KOPT-K1 (cell line): Measurements from ENCODE around the gene LEF1.

Experiments
- H3K27ac ChIP-seq: fragments of 200-600 bp; sonication (generic); 2 replicates; pipeline ENCODE4 v1.5.1; 2016; ENCODE audit warnings: antibody characterized with exemption, mild to moderate bottlenecking, low read depth, low read length; ENCODE audit not compliant: poor library complexity, severe bottlenecking
- H3K36me3 ChIP-seq: fragments of 200-600 bp; sonication (generic); 2 replicates; pipeline ENCODE4 v1.5.1; 2017; ENCODE audit warnings: antibody characterized with exemption, mild to moderate bottlenecking, low read length, moderate library complexity; ENCODE audit not compliant: insufficient read depth
- H3K9me3 ChIP-seq: fragments of 200-600 bp; sonication (generic); 2 replicates; pipeline ENCODE4 v1.5.1; 2017; ENCODE audit warnings: antibody characterized with exemption, low read length, mild to moderate bottlenecking; ENCODE audit not compliant: insufficient read depth, poor library complexity, severe bottlenecking

The LEF1 gene

DNA sequence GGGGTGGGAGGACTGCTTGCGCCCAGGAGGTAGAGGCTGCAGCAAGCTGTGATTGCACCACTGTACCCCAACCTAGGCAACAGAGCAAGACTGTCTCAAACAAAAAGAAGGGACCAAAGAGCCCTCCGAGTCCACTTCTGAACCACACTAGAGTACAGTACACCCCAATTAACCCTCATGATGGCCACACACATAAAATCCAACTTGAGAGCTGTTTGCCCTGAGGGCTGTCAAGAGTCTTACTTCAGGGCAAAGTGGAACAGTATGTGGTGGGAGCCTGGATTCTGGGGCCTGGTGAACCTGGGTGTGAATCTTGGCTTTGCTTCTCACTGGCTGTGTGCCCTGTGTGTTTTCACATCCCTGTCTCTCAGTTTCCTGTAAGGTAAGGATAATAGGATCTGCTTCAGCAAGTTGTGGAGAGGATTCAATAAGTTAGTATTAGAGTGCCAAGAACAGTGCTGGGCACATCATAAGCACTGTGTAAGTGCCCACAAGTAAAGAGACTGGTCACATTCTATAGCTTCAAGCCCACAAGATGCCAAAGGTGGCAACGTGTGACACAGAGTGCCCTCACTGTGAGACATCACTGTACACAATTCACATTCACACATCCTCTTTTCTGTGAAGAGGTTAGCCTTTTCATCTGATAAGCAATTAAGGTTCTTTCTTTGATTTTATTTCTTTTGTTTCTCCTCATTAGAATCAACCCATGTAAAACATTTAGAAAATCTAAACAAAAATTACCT lies 52.1 kb downstream of the LEF1 start:
- Histone ChIP-seq H3K9me3 (no peaks in the 10 kb centered on the region), H3K27ac (peak overlapping the region; percentile 49), H3K36me3 (peaks cover 88% of the 10 kb centered on the region)

GRCh38 chr4:108115168-108115526 lies 53.6 kb downstream of the LEF1 start:
- Histone ChIP-seq H3K36me3 (peaks cover 88% of the 10 kb centered on the region), H3K27ac (peak overlapping the region; percentile 49), H3K9me3 (no peaks in the 10 kb centered on the region)

GRCh38 chr4:108114503-108114902 lies 54.2 kb downstream of the LEF1 start:
- H3K9me3 ChIP-seq: no peaks in the 10 kb centered on the region
- H3K36me3 ChIP-seq: peaks cover 89% of the 10 kb centered on the region
- H3K27ac ChIP-seq: peak overlapping the region; percentile 6

- peaks cover 88% of the 10 kb centered on the region for H3K36me3 ChIP-seq
- H3K9me3 ChIP-seq: no peaks in the 10 kb centered on the region
- peak overlapping the region; percentile 89 for H3K27ac ChIP-seq
Measured at GRCh38 chr4:108113229-108113628, 55.5 kb downstream of the LEF1 start.

DNA sequence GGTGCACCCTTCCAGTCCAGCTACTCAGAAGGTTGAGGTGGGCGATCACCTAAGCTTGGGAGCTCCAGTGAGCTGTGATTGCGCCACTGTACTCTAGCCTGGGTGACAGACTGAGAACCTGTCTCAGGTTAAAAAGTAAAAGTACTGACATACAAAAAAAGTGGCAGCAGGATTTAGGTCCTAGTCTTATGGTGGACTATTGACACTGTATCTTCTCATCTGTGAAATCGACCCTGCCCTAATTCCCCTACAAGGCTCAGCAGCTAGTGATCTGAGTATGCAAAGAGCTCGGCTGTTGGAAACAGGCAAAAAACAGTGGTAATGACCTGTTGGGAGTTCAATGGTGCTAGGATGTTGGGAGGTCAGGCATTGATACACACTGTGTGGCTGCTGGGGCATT lies 57.0 kb downstream of the LEF1 start:
- peaks cover 82% of the 10 kb centered on the region for H3K36me3 ChIP-seq
- H3K9me3 ChIP-seq: no peaks in the 10 kb centered on the region
- peak overlapping the region; percentile 89 for H3K27ac ChIP-seq

- Histone ChIP-seq H3K27ac (peak overlapping the region; percentile 89), H3K36me3 (peaks cover 82% of the 10 kb centered on the region), H3K9me3 (no peaks in the 10 kb centered on the region)
Measured at GRCh38 chr4:108110450-108110849, 58.3 kb downstream of the LEF1 start.

GRCh38 chr4:108109997-108110416 lies 58.7 kb downstream of the LEF1 start:
- Histone ChIP-seq H3K27ac (peak overlapping the region; percentile 89), H3K36me3 (peaks cover 82% of the 10 kb centered on the region), H3K9me3 (no peaks in the 10 kb centered on the region)

DNA sequence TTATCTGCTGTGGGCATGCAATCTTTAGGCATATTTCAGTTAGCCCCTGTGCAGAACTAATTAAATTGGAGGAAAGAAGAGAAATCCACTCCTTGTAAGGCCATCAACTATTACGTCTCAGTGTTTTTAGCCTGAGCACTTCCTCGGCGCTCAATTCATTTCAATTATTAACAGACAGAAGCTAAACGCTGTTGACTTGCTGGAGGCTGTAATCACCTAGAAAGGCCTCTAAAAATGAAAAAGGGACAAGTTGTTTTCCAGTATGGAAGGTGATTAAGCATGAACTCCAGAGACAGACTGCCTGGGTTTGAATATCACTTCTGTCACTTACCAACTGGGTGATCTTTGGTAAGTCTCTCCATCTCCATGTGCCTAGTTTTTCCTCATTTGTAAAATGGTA lies 59.6 kb downstream of the LEF1 start:
- Histone ChIP-seq H3K27ac (peak overlapping the region; percentile 89), H3K36me3 (peaks cover 80% of the 10 kb centered on the region), H3K9me3 (no peaks in the 10 kb centered on the region)

GRCh38 chr4:108107729-108108382 lies 60.9 kb downstream of the LEF1 start:
- Histone ChIP-seq H3K36me3 (peaks cover 88% of the 10 kb centered on the region), H3K9me3 (no peaks in the 10 kb centered on the region), H3K27ac (peak overlapping the region; percentile 89)

- H3K27ac ChIP-seq: peak overlapping the region; percentile 89
- H3K9me3 ChIP-seq: no peaks in the 10 kb centered on the region
- H3K36me3 ChIP-seq: peaks cover 88% of the 10 kb centered on the region
Measured at GRCh38 chr4:108107101-108107500, 61.6 kb downstream of the LEF1 start.

DNA sequence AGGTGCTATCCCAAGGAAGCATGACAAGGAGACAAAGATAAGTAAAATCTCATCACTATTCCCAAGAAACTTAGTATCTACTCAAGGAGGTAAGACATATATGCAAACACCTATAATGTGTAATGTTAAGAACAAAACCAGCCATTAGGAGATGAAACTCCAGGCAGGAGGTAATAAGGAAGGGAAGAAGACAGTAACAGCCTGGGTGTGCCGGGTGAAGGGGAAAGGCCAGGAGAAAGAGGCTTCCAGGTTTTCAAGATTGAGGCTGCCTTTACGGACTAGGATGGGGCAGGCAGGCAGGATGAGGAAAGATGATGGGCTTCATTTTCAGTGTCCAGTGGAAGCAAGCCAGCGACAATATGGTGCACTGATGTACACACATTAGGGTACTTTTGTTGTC lies 62.5 kb downstream of the LEF1 start:
- H3K27ac ChIP-seq: peak overlapping the region; percentile 89
- no peaks in the 10 kb centered on the region for H3K9me3 ChIP-seq
- peaks cover 88% of the 10 kb centered on the region for H3K36me3 ChIP-seq

- no peak overlapping the region for H3K27ac ChIP-seq
- H3K9me3 ChIP-seq: no peaks in the 10 kb centered on the region
- peaks cover 86% of the 10 kb centered on the region for H3K36me3 ChIP-seq
Measured at GRCh38 chr4:108103099-108103862, 65.5 kb downstream of the LEF1 start.

- H3K9me3 ChIP-seq: no peaks in the 10 kb centered on the region
- H3K27ac ChIP-seq: peak overlapping the region; percentile 31
- peaks cover 92% of the 10 kb centered on the region for H3K36me3 ChIP-seq
Measured at GRCh38 chr4:108100827-108101226, 67.9 kb downstream of the LEF1 start.

- Histone ChIP-seq H3K36me3 (peaks cover 92% of the 10 kb centered on the region), H3K27ac (no peak overlapping the region), H3K9me3 (no peaks in the 10 kb centered on the region)
Measured at GRCh38 chr4:108099838-108100237, 68.9 kb downstream of the LEF1 start.

DNA sequence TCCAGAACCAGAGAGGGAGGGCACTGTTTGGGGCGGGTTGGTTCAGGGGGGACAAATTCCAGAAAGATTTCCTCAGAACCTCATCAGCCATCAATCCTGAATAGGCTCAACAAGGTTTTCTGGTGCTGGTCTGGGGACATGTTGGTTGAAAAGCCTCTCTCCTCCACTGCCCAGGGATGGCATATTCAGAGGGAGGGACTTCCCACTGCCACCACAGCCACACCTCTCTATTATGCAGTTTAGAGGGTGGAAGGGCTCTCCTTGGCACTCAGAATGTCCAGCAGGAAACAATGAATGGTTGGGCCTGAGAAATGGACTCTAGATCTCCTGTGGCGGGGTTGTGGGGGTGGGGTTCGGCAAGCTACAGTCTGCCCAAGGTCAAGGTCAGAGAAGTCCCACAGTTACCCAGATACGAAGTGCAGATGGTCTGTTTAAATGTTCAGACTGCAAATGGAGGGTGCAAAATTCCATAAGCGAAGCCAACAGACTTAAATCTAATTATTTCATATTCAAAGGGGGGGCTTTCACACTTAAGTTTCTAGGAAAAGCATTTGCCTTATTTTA lies 70.7 kb downstream of the LEF1 start:
- peaks cover 94% of the 10 kb centered on the region for H3K36me3 ChIP-seq

More for the DNA sequence above, 70.7 kb downstream of the LEF1 start:
- no peaks in the 10 kb centered on the region for H3K9me3 ChIP-seq
- peak overlapping the region; percentile 86 for H3K27ac ChIP-seq
